Measurements from ENCODE around the gene CDON.
A peak's percentile ranks its signal among the peaks of the same experiment; 100 is the strongest.
"Not testable (repeated sequence)": the region's sequence is repeated elsewhere in the genome, so short reads cannot be mapped to it uniquely, and the experiment has no call there.

Gene CDON

DNA sequence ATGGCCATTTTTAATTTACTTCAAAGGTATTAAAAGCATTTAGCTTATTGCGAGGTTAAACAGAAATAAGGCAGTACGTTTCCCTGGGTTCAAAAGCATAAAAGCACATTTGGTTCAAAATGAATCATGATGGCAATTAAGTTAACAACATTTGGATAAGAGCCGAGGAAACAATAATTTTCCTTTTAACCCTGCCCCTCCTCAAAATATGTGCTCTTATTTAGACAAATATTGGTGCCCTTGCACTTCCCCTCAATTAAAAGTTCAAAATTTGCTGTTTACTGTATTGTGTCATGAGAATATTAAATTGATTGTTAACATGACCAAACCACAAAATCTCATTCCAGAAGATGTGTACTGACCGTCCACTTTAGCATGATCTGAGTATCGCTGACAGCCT is 68.2 kb downstream of the CDON start:
- DNase-seq (ENCODE audit: low spot score): no peak

DNA sequence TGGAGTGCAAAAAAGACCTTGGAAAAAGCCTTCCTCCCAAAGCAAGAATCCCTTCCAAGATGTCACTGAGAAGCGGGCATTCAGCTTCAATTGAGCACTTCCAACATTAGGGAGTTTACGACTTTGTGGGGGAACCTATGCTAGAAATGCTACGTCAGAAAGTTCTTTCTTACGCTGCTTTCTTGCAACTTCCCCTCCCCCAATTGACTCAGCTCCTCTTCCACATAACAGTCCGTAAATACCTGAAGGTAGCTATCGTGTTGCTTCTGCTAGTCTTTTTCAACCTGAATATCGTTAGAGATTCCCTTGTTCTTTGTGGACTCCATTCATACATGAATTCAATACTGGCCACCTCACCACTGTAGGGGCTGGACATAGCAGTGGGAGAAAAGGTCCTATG is 69.8 kb downstream of the CDON start:
- no peak for DNase-seq (ENCODE audit: low spot score)

DNA sequence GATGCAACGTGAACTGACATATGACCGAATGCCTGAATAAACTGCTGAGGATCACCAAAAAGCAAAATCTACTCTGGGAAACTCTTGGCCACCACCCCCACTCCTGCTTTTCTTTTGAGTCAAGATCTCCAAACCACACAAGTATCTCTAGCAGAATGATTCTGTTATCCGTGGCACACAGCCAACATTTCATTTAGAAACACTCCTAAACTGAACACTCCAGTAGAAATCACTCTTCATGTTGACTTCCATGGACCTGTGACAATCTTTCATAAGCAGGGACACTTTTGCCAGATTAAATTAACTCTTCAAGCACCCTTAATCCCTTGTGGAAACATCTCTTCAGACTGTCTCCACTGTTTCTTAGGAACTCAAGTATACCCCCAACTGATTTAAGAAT is 72.4 kb downstream of the CDON start:
- no peak for DNase-seq (ENCODE audit: low spot score)

DNA sequence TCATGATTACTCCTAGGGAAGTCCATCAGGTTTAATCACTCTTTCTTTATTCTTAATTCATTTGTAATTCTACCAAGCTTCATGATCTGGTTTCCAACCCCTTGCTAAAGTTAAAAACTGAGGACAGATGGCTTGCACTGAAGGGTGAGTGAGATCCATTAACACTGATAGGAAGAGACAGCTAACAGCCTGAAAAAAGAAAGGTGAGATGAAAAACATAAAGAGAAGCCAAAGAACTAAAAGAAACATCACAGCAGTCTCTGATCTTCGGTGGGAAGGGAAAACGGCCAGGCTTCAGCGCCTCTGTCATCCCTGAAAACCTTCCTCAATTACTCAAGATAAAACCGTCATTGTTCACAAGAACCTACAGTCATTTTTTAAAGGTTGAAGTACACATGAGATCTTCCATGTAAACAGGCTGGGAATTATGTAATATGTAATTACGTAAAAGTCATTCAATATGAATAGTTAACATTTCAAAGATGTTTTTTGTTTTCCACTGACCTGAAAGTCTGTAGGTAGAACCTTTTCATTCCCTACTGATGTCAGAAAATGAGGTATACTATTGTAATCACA is 75.5 kb downstream of the CDON start:
- no peak for DNase-seq (ENCODE audit: low spot score)

DNA sequence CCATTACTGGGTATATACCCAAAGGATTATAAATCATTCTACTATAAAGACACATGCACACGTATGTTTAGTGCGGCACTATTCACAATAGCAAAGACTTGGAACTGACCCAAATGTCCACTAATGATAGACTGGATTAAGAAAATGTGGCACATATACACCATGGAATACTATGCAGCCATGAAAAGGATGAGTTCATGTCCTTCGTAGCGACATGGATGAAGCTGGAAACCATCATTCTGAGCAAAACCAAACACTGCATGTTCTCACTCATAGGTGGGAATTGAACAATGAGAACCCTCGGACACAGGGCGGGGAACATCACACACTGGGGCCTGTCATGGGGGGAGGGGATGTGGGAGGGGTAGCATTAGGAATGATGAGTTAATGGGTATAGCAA is 76.7 kb downstream of the CDON start:
- not testable (repeated sequence) for DNase-seq (ENCODE audit: low spot score)

DNA sequence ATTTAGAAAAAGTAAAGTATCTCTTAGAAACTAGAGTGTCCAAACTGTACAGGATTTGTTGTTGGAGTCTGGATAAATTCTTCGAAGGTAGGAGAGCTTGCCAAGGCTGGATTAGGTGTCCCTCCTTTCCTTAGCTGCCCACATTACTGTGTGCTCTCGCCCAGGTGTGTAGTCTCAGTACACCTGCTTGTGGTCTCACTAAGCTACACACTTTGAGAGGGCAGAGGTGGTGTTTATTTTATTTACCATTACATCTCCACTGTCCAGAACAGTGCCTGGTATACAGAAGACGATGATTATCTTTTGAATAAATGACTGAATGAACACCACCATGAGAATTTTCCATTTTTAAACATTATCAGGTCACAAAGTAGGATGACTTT is 80.3 kb downstream of the CDON start:
- no peak for DNase-seq (ENCODE audit: low spot score)

DNA sequence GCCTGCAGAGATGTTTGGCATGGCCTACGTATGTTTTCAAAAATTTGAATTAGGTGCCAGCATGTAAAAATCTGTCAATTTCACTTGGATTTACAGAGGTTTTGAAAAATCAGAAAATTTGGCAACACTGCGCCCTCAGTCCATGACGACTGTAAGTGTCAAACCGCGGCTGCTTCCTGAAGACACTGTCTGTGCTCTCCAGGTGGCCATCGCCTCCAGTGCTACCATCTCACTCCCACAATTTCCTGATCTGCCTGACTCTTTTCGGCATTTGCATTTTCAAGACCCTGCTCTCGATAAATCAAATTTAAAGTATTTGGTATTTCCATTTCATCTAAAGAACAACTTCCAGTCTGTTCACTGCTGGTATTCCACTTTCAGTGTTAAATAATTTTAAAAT is 82.2 kb downstream of the CDON start:
- no peak for DNase-seq (ENCODE audit: low spot score)

DNA sequence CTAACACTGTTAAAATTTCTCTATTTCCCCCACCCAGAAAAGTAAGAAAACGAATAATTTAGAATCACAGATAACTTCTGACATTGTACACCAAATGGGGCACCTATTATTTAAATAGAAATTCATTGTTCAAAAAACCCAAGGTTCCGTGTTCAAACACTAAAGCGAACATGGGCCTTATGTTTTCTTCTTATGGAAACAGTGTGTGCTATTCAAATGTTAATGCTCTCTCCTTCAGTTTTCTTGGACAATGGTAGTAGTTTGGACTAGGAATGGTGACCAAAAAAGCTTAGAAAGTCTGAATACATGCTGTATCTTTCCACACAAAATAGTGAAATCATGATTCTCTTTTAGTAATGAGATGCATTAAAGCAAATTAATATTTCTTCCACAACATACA is 83.2 kb downstream of the CDON start:
- DNase-seq (ENCODE audit: low spot score): no peak

DNA sequence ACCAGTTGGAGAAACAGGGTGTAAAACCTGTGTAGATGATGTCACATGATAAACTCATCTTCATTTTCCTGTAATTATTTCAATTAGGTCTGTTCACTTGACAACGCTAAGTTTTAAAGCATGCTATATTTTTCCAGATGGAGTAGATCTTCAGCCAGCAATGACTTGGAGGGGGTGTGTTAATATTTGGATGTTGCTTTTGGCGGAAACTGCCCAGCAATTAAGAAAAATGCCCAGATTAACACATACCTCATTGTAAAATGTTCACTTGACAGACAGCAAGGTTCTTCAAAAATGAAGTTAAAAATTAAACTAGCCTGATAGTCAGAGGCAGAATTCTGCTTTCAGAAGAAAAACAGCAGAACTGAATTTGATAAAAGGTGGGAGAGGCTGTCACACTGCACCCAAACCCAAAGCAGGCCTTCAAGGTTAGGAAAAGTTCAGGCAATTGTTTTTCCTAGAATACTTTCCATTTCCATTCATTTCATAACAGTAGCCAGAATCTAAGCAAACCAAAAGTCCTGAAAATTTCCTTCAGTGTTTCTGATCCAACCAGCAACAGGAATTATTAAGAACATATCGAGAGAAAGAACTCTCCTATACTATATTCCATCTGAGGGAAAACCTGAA is 83.8 kb downstream of the CDON start:
- no peak for DNase-seq (ENCODE audit: low spot score)

DNA sequence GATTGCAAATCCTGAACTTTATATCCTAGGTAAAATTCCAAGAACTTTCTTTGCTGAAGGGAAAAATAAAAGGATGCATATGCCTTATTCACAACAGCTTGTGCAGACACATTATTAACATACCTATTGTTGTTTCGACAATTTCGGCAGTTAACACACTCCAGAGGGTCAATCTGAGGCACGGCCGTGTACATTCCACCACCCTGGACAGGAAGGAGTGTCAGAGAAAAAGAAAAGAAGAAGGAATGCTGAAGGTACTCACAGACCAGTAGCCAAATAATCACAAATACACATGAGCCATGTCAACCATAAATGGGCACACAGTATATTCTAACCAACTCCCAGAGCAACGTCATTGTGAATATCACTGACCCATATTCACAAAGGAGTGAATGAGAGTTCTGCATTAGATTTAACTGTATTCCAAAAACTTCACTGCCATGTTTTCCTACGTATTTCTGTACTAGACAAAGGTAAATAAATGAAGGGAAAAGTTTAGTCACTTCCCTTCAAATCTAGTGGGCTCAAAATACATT is 84.4 kb downstream of the CDON start:
- no peak for DNase-seq (ENCODE audit: low spot score)

DNA sequence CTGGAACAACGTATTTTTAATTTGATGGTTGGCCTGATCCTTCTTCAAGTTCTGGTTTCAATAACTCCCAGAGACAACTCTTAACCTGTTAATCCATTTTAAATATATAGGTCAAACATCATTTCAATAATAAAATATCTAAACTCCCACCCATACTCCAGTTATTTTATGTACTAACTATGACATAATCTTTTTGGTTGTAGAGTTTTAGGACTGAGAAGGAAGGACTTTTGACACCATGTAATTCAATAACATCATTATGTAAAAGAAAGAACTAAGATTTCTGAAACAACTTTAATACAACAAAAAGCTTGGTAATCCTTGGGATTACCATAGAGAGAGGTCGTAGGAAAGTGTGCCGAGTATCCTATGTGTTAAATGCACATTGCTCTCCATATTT is 85.3 kb downstream of the CDON start:
- no peak for DNase-seq (ENCODE audit: low spot score)

DNA sequence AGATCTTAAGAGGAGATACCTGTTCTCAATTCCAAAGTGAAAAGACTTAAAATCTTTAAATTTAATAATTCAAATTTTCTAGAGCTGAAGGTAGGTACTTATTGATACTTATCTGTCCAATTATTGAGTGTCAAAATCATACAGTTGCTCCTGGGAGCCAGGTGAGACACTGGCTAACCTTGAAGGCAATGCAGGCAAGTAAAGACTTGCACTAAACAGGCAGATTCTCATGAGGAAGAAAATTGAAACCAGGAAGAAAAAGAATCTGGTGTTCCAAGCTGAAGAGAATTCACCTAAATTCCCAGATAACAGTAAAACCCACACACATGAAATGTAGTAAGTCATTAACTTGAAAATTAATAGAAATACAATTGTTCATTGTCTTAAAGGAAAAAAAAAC is 86.5 kb downstream of the CDON start:
- DNase-seq (ENCODE audit: low spot score): no peak

DNA sequence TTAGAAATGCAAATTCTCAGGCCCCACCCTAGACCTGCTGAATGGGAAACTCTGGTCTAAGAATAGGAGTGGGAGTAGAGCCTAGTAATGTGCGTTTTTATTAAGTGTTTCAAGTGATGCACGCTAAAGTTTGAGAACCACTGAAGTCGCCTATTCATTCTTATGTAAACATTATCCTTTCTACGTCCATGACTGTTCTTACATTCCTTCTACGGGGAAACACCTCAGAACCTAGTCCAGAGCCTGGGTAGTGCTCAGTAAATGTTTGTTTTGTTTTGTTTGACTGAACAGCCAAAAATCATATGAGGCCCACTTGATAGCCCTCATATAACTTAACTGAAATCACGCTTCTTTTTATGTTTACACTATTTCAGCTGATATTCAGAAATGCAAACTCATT is 87.0 kb downstream of the CDON start:
- DNase-seq (ENCODE audit: low spot score): no peak

DNA sequence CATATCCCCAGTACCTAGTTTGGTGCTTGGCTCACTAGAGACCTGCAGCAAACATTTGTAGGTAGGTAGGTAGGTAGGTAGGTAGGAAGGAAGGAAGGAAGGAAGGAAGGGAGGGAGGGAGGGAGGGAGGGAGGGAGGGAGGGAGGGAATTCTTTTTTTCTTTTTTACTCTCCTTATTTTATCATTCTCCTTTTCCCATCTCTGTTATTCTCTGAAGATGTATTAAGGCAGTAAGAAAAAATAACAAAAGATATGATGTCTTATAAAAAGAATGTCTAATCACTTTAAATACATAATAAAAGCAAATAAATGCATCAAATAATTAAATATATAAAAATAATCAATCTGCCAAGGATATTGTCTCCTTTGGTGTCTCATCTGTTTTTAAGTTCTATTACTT is 88.4 kb downstream of the CDON start:
- no peak for DNase-seq (ENCODE audit: low spot score)

DNA sequence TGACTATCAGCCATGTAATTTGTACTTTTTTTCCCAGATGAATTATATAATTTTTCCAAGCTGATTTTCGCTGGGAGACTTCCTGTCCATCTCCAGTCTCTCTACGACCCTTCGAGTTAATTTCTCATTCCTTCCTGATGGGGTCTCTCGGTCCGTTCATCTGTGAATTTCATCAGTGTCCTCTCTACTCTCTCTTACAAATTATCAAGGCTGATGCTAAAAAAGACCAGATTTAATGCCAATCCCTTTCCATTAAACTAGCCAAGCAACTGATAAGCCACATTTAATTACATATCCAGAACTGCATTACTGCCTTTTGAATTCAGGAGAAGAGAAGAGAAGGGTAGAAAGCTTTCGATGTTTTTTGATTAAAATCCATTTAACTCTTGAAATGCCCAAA is 91.0 kb downstream of the CDON start:
- no peak for DNase-seq (ENCODE audit: low spot score)

DNA sequence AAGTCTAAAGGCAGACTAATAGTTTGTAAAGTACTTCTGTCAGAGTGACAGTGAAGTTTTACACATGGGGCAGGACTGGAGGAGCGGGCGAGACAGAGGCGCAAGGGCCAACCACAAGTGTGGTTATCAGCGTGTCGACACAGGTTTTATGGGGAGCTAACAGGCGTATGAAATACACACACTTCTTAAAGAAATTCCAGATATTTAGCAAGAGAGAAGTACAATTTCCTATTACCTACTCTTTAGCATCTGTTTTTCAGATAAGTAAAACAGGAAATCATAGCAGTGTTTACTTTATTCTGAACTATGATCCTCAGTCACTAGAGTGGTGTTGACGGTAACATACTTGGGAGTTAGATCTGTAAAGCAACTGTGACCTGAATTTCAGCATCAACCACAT is 94.3 kb downstream of the CDON start:
- DNase-seq (ENCODE audit: low spot score): no peak

DNA sequence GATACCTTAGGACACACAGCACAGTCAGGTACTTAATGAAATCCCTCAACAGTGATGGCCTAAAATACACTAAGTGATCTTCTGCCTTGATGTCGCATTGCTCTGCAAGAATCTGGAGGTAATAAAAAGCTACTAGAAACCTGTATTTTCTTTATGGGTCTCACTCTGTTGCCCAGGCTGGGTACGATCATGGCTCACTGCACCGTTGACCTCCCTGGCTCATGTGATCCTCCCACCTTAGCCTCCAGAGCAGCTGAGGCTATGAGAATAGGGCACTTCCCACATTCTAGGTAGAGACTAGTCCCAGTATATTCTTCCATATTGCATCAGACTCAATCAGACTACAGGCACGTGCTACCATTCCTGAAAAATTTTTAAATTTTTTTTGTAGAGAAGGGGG is 95.2 kb downstream of the CDON start:
- DNase-seq (ENCODE audit: low spot score): no peak

DNA sequence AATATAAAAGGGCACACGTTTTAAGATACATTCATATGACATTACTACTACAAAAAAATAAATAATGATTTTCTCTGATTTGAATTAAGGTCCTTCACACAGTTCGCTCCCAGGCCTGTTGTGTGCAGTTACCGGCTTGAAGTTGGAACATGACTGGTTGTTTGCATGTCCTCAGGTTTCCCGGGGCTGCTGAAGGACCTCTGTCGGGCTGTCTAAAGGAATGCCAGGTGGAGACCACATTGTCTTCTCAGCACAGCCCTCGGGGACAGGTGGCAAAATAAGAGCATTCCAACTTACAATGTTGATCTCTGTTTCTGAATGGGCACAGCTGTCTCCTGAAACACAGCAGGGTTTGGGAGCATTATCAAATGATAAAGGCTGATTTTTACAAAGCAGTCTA is 101.9 kb downstream of the CDON start:
- DNase-seq (ENCODE audit: low spot score): no peak

DNA sequence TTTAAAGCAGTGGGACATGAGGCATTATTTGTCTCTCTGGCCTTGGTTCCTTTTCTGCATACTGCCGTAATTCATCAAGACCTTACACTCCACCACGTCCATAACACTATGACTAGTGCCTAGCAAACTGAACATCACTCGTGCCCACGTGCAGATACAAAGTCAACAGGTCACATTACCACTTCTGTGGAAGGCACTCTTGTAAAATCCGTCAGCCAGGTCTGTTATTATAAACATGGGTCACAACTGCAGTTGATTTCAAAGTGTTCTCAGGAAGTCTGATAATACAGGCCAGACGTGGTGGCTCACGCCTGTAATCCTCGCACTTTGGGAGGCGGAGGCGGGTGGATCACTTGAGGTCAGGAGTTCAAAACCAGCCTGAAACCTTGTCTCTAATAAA is 102.7 kb downstream of the CDON start:
- DNase-seq (ENCODE audit: low spot score): no peak

DNA sequence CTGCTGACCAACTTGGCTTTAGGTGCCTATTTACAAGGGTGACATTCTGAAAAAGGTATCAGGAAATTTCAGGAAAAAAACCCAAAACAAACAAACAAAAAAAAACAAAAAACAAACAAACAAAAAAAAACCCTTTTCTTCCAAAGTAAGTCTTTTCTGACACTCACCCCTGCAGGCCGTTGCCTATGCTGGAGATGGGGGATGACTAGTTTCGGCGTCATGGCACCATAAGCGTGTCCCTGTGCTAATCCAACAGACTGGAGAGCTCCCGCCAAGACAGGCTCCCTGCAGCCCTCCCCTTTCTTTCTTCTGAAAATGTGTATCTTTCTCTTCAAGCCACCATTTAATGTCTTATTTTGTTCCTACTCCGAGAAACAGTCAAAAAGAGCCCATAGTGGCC is 103.2 kb downstream of the CDON start:
- DNase-seq (ENCODE audit: low spot score): no peak

DNA sequence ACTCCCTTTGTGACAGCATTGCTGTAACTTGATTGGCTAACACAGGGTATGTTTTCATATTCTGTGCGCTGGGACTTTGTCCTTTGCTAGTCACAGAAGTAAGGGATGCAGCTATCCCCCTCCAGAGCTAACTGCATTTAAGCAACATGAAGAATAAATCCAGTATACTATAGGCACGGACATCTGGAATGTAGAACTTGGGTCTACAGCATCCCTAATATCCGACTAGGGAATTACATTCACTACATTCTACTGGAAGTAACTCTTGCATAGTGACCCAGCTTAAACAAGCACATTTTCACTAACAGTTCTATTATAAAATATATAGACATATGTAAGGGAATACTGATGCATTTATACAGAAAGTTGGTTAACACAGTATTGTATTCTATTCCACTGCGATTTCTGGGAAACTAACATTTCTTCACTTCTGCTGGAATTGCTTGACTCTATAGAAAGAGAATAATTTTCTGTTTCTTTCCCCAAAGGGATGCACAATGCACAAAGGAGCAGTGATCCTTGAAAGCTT is 103.7 kb downstream of the CDON start:
- DNase-seq (ENCODE audit: low spot score): no peak

DNA sequence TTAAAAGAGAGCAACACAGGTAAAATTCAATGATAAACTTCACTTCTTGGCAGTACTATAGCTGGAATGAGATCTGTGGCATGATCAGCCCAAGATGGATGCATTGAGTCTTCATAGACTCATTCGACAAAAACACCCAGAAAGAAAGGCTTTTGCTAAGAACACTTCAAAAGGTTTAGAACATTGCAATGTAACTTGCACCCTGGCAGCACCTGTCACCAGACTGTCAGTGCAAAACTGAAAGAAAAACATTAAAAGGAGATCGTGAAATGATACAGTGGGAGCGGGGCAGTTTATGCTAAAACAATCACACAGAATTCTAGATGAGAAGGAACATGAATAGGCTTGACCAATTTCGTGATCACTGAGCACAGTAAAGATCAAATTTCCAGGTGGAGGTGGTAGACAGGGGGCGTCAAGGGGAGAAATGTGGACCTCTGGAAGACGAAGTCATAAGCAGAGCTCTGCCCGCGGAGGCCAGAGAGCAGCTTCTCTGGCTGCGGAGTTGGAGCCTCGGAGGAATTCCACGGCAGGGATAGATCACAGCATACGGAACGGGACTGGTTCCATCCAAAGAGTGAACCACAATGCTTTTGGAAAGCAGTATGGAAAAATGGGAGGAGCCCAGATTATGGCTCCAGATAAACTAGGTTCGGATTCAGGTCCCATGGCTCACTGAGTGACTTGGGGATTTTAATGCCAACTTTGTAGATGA is 104.9 kb downstream of the CDON start:
- DNase-seq (ENCODE audit: low spot score): no peak

DNA sequence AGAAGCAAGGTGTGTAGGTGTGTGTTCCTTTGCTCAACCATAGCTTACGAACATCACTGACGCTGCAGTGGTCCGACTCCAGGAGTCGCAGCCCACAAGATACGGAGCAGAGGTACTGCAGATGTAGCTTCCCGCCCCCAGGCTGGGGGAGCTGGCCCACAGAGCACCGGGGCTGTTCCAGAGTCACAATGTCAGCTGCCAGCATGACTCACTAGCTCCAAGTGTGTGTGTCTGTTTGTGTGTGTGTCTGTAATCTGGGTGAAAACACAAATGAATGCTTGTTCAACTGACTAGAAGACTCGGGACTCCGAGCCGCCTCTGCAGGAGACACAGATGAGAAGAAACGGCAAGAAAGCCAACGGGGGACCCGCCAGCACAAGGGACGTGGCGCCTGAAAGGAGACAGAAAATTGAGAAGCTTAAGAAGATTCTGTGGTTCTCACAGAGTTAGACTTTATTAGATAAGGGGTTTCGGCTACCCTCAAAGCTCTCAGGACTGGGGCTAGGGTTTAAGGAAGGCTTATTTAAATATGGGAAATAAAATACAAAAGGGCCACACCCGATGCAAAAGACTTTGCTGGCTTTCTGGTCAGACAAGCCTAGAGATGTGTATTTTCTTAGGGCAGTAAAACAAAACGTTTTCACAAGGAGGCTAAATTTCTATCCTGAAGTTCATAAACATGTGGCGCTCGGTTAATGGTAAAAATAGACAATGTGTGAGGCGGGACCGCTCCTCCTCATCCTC is 106.1 kb downstream of the CDON start:
- peak; percentile 47 for DNase-seq (ENCODE audit: low spot score)

All from putamen (tissue), 1 donor.